ENCODE measurements around the gene RPL22L1.

DNA sequence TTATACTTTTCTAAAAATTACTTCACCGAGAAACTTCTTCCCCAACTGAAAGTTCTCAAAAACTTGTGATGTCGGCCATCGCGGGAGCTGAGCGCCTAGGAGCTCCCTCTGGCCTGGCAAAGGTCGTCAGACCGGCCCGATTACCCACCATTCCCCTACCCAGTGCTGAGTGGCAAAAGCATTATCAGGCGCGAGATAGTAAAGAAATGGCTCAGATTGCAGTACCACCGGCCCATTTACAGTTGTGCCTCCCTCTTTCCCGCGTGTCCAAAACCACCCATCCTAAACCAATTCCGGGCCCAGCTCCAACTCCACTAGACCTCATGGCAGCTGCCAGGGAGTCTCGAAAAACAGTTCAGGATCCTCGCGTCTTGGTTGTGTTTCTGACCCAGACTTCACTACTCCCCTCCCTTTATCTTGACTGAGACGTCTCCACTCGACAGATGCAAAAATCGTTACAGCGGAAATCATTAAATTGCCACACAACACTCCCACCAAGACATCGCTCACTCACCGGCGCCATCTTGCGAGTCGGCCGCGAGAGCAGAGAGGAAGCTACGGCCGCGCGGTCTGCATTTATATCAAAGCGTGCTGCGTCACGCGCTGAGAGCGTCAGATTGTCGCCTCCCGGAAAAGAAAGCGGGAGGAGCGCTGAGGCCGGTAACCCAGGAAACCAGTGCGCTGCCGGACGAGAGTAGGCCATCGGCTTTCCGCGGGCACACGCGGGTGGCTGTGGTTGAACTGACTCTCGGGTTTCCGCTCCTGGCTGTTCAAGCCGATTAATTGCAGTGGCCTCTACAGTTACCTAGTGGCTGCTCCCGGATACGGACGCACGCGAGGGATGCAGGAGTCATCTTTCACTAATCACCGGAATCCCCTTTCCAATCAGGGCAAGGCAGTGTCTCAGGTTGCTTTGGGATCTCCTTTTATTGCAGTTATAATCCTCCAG is at the start of gene RPL22L1:
- TF ChIP-seq, protein P1, sequence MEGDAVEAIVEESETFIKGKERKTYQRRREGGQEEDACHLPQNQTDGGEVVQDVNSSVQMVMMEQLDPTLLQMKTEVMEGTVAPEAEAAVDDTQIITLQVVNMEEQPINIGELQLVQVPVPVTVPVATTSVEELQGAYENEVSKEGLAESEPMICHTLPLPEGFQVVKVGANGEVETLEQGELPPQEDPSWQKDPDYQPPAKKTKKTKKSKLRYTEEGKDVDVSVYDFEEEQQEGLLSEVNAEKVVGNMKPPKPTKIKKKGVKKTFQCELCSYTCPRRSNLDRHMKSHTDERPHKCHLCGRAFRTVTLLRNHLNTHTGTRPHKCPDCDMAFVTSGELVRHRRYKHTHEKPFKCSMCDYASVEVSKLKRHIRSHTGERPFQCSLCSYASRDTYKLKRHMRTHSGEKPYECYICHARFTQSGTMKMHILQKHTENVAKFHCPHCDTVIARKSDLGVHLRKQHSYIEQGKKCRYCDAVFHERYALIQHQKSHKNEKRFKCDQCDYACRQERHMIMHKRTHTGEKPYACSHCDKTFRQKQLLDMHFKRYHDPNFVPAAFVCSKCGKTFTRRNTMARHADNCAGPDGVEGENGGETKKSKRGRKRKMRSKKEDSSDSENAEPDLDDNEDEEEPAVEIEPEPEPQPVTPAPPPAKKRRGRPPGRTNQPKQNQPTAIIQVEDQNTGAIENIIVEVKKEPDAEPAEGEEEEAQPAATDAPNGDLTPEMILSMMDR (IDR thresholded peaks at IDR 0.05; ENCODE audit: poor library complexity): peak; percentile 30
- TF ChIP-seq EZH2 (IDR thresholded peaks at IDR 0.05; ENCODE audit: borderline replicate concordance) (no peak), EZH2phosphoT487 (IDR thresholded peaks at IDR 0.05; ENCODE audit: low read depth, severe bottlenecking, unreplicated experiment) (no peak)
